Type B pancreatic cell (in vitro differentiated cells): Measurements from ENCODE around the gene GANC. TPM values are rescaled to one million over a fixed set of nuclear protein-coding genes. Genes with fewer than 3 reads are reported as not detected.

Source experiments
- DNase-seq: peaks from one replicate; pipeline ENCODE4 v3.0.0; 2021; ENCODE audit warnings: mixed read lengths; ENCODE audit not compliant: unreplicated experiment; ENCODE audit errors: extremely low spot score
- H3K27ac Mint-ChIP-seq: 2 replicates; pipeline ENCODE4 v1.8.0; 2021; ENCODE audit warnings: mild to moderate bottlenecking, mixed read lengths
- H3K27me3 Mint-ChIP-seq: 2 replicates; pipeline ENCODE4 v1.8.0; 2021; ENCODE audit warnings: mixed read lengths
- H3K36me3 Mint-ChIP-seq: 2 replicates; pipeline ENCODE4 v1.8.0; 2021; ENCODE audit warnings: mixed read lengths
- H3K4me1 Mint-ChIP-seq: one replicate; pipeline ENCODE4 v1.8.0; 2021; ENCODE audit warnings: mixed read lengths; ENCODE audit not compliant: unreplicated experiment
- H3K4me3 Mint-ChIP-seq: 2 replicates; pipeline ENCODE4 v1.8.0; 2021; ENCODE audit warnings: mild to moderate bottlenecking, mixed read lengths
- H3K9me3 Mint-ChIP-seq: 2 replicates; pipeline ENCODE4 v1.8.0; 2021; ENCODE audit warnings: mixed read lengths
- total RNA-seq: library from RNA; stranded (reverse); gene quantifications from 2 replicates; pipeline ENCODE4 v1.2.1, GENCODE V29; 2021; ENCODE audit warnings: low replicate concordance
- TF ChIP-seq, protein P1 (sequence below): fragments of 200-600 bp; sonication (generic); conservative IDR thresholded peaks from 2 replicates; pipeline ENCODE4 v1.5.0; 2021; ENCODE audit warnings: antibody characterized with exemption, mild to moderate bottlenecking

The GANC gene
- total RNA-seq, 1 donor from 2014 or later: 24.4 TPM

DNA sequence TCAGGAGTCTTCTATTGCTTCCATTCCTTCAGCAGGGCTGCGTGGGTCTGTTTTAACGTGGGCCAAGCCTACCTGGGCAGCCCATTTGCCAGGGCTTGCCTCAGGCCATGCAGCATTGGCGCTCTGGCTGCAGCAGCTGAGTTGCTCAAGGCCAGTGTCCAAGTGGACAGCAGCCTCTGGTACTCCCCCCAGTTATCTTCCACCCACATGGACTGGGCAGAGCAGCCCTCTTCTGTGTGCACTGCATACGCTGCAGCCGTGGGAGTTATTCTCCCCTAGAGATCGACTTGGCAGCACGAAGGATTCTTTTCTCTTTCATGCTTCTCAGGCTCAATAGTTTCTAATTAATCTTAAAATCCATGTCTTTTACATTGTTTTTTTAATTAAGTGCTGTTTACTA lies 79.4 kb downstream of the GANC start:
- H3K4me1 Mint-ChIP-seq: no peaks in the 10 kb centered on the region
- H3K27me3 Mint-ChIP-seq: no peaks in the 10 kb centered on the region
- H3K36me3 Mint-ChIP-seq: peaks cover 18% of the 10 kb centered on the region
- H3K4me3 Mint-ChIP-seq: no peak overlapping the region
- TF ChIP-seq, protein P1, sequence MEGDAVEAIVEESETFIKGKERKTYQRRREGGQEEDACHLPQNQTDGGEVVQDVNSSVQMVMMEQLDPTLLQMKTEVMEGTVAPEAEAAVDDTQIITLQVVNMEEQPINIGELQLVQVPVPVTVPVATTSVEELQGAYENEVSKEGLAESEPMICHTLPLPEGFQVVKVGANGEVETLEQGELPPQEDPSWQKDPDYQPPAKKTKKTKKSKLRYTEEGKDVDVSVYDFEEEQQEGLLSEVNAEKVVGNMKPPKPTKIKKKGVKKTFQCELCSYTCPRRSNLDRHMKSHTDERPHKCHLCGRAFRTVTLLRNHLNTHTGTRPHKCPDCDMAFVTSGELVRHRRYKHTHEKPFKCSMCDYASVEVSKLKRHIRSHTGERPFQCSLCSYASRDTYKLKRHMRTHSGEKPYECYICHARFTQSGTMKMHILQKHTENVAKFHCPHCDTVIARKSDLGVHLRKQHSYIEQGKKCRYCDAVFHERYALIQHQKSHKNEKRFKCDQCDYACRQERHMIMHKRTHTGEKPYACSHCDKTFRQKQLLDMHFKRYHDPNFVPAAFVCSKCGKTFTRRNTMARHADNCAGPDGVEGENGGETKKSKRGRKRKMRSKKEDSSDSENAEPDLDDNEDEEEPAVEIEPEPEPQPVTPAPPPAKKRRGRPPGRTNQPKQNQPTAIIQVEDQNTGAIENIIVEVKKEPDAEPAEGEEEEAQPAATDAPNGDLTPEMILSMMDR: no peak
- H3K9me3 Mint-ChIP-seq: no peaks in the 10 kb centered on the region
- DNase-seq: no peak
- H3K27ac Mint-ChIP-seq: no peak overlapping the region

DNA sequence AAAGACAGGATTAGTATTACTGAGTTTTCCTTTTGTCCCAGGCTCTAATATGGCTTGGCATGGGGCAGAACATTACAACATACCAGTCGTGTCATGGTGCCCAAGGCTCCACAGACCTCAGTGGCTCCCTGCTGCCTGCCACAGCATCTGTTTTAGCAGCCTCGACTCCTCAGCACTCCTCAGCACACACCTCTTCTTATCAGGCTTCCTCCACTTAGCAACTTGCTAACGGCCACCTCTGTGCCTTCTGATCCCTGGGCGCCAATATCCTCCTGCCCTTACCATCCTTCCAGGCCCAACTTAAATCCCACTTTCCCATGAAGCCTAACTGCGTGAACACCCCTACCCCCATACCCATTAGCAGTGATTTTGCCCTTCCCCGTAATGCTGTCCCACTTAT lies 80.1 kb downstream of the GANC start:
- TF ChIP-seq, protein P1: no peak
- no peak overlapping the region for H3K27ac Mint-ChIP-seq
- no peaks in the 10 kb centered on the region for H3K27me3 Mint-ChIP-seq
- no peaks in the 10 kb centered on the region for H3K4me1 Mint-ChIP-seq
- H3K4me3 Mint-ChIP-seq: no peak overlapping the region
- DNase-seq: no peak
- no peaks in the 10 kb centered on the region for H3K9me3 Mint-ChIP-seq
- H3K36me3 Mint-ChIP-seq: peaks cover 18% of the 10 kb centered on the region

DNA sequence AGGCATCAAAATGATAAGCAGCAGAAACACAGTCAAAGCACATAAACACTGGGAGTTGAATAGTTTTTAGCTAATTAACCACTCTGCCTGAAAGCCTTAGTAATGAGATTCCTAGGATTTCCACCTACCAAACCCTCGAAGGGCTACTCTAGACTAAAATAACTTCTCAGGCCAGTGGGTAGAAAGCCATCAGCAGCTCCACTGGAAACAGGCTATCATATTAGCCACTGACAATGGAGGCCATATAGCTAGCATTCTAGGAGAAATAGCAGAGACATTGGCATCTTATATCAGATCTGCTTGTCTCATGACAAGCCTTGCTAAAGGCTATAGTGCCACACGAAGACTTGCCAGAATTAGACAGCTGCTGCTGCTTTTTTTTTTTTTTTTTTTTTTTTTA lies 81.8 kb downstream of the GANC start:
- Mint-ChIP-seq H3K27ac (no peak overlapping the region), H3K36me3 (peaks cover 15% of the 10 kb centered on the region), H3K9me3 (no peaks in the 10 kb centered on the region), H3K4me3 (no peak overlapping the region), H3K27me3 (no peaks in the 10 kb centered on the region), H3K4me1 (no peaks in the 10 kb centered on the region)
- TF ChIP-seq, protein P1: no peak
- DNase-seq: no peak

DNA sequence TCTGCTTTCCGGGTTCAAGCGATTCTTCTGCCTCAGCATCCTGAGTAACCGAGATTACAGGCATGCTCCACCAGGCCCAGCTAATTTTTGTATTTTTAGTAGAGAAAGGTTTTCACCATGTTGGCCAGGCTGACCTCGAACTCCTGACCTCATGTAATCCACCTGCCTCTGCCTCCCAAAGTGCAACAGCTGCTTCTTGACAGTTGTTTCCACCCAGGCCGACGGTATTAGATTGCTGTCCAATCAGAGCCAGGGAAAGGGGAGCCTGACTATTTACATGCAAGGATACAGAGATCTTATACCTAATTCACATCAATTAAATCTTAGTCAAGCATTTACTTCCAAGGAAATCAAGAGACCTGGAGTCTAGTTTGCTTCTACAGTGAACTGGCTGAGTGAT lies 82.3 kb downstream of the GANC start:
- no peaks in the 10 kb centered on the region for H3K27me3 Mint-ChIP-seq
- peaks cover 15% of the 10 kb centered on the region for H3K36me3 Mint-ChIP-seq
- no peak overlapping the region for H3K4me3 Mint-ChIP-seq
- H3K9me3 Mint-ChIP-seq: no peaks in the 10 kb centered on the region
- no peaks in the 10 kb centered on the region for H3K4me1 Mint-ChIP-seq
- no peak overlapping the region for H3K27ac Mint-ChIP-seq
- DNase-seq: no peak
- TF ChIP-seq, protein P1: no peak

DNA sequence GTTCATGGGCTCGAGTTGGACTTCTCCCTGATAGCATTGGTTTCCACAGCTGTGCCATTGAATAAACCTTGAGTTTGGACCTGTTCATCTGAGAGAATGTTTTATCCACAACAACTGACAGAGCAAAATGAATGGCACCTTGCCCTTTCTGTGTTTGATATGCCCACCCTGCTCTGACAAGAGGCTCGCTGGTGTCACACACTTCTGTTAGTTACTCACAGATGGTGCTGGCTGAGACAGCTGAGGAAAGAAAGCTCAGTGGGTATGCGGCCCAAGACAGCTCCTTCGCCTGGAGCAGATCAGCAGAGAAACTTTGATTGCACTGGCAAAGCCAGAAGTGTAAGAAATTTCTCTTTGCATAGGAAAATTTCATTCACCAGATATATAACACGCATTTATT lies 83.8 kb downstream of the GANC start:
- TF ChIP-seq, protein P1: no peak
- Mint-ChIP-seq H3K27ac (no peak overlapping the region), H3K36me3 (peaks cover 7% of the 10 kb centered on the region), H3K4me3 (no peak overlapping the region), H3K4me1 (no peaks in the 10 kb centered on the region), H3K27me3 (no peaks in the 10 kb centered on the region), H3K9me3 (no peaks in the 10 kb centered on the region)
- DNase-seq: no peak

DNA sequence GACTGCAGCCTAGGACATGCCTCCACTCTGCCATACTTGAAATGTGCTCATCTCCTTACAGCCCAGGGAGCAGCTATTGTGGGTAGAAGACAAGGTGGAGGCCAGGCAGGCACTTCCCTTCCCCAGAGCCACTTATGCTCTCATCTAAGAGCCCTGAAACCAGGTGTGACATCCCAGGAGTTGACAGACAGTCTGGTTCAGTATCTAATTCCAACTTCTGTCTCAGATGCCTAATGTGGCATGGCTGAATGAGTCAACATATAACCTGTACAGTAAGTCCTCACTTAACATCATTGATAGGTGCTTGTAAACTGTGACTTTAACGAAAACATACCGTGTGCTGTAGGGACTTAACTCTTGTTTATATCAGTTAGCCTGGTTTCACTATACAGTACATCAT lies 85.1 kb downstream of the GANC start:
- H3K4me3 Mint-ChIP-seq: no peak overlapping the region
- H3K36me3 Mint-ChIP-seq: peaks cover 3% of the 10 kb centered on the region
- no peaks in the 10 kb centered on the region for H3K9me3 Mint-ChIP-seq
- no peak overlapping the region for H3K27ac Mint-ChIP-seq
- no peaks in the 10 kb centered on the region for H3K27me3 Mint-ChIP-seq
- no peak for DNase-seq
- TF ChIP-seq, protein P1: no peak
- no peaks in the 10 kb centered on the region for H3K4me1 Mint-ChIP-seq
